T-helper 9 cell (primary cell): ENCODE measurements around the gene AGBL3.

Experiments
- DNase-seq: peaks from one replicate; pipeline ENCODE4 v3.0.0-alpha.2; 2020

AGBL3 gene

DNA sequence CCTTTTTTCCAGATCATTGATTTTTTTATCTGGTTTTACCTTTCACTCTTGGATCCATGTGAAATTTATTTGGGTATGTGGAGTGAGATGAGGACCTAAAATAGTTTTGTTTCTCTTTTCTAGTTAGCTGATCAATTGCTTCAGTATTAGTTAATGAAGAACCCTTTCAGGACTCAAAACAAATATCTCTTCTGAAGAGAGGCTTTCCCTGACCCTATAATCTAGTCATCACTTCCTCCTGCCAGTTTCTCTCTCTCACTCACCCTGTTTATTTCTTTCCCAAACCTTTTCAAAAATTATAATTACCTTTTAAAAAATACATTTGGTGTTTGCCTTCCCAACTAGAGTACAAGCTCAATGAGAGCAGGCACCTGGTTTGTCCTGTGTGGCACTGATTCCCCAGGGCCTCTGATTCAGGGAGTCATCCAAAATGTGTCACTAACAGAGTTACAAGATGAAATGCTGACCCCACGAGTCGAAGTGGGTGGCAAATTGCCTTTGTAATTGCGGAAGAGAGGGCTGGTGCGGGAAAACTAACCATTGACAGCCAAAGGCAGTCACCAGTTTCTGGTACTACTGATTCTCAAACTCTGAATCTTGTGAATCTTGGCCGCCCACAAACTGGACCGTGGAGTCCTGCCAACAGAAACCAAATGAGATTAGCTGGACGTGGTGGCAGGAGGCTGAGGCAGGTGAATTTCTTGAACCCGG is 163.9 kb downstream of the AGBL3 start:
- no peak for DNase-seq

DNA sequence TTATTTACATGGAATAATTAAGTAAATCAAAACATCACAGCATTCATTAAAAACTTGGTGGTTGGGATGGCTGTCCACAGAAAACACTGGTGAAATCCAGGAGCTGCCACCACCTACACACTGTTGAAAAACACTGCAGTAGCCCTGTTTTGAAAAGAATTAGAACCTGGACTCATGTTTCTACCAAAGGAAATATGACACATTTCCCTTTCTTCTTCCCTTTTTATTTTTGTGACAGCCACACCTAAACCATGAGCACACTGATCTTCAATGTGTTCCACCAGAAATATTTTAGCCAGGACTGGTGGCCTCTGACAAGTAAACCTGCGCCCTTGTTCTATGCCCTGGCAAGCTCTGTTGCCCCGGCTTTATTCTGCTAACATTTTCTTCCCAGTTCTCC is 164.8 kb downstream of the AGBL3 start:
- DNase-seq = no peak

DNA sequence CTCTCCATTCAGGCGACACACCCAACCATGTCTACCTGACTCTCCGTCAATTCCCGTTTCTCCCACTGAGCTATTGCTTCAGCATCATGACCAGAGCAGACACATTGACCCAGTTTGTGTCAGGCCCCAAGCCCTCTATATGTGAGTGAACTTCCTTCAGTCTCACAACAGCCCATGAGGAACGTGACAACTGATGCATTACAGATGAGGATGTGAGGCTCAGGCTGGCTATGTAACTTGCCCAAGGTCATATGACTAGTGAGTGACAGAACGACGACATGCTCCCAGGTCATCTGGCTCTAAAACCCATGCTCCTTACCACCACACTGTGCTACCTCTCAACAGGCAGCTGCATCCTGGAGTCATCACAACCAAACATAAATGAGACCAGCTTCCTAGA is 165.2 kb downstream of the AGBL3 start:
- DNase-seq = no peak

DNA sequence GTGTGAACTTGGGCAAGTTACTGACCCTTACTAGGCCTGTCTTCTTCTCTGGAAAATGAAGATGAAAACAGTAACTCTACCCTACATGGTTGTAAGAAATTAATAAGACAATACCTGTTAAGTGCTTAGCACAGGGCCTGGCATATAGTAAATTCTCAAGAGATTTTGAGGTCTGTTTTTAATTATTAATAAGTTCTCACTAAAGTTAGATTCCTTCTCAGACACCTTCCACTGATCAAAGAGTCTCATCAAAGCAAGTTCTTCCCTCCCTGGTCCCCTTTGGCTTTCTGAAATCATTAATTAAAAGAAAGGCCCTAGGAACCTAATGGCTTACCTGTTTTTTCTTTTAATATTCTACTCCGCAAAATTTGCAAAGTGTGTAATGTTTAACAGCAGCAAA is 166.1 kb downstream of the AGBL3 start:
- DNase-seq = no peak

DNA sequence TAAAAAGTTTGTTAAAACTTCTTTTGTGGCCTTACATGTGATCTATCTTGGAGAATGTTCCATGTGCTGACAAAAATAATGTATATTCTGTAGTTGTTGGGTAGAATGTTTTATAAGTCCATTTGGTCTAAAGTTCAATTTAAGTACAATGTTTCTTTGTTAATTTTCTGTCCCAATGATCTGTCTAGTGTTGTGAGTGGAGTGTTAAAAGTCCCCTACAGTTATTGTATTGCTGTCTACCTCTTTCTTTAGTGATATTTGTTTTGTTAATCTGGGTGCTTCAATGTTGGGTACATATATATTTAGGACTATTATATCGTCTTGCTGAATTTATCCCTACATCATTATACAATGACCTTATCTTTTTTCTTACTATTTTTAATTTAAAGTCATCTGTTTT is 168.4 kb downstream of the AGBL3 start:
- DNase-seq = no peak

- DNase-seq = no peak
Observed at GRCh38 chr7:135156290-135156689, 170.0 kb downstream of the AGBL3 start.

GRCh38 chr7:135158141-135158655 is 171.9 kb downstream of the AGBL3 start:
- no peak for DNase-seq

- DNase-seq = no peak
Observed at GRCh38 chr7:135158874-135159273, 172.6 kb downstream of the AGBL3 start.

DNA sequence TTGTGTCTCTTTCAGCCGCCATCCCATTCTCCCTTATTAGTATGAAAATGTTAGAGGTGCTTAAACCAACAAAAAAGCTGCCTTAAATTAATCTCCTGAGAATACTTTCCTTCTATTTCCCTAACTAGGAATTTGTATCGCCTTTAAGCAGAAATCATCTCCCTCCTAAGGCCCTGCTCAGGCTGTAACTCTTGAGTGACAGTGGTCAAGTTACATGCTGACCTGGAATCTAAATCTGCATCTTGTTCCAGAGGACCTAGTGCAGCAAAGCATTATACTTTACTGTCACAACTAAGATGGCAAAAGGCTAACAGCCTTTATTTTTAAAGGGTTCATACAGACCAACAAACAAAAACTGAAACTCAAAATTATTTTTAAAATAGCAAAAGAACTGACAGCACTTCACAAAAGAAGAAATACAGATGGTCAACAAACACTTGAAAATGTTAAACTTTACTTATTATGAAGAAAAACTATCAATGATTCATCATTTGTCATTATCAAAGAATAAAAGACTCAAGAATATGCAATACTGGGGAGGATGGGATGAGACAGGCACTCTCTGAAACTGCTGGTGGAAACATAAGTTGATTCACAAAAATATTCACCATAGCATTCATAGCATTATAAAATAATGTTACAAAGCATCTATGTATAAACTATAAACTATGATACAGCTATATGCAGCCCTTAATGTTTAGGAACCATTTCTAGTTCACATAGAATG is 173.2 kb downstream of the AGBL3 start:
- no peak for DNase-seq

DNA sequence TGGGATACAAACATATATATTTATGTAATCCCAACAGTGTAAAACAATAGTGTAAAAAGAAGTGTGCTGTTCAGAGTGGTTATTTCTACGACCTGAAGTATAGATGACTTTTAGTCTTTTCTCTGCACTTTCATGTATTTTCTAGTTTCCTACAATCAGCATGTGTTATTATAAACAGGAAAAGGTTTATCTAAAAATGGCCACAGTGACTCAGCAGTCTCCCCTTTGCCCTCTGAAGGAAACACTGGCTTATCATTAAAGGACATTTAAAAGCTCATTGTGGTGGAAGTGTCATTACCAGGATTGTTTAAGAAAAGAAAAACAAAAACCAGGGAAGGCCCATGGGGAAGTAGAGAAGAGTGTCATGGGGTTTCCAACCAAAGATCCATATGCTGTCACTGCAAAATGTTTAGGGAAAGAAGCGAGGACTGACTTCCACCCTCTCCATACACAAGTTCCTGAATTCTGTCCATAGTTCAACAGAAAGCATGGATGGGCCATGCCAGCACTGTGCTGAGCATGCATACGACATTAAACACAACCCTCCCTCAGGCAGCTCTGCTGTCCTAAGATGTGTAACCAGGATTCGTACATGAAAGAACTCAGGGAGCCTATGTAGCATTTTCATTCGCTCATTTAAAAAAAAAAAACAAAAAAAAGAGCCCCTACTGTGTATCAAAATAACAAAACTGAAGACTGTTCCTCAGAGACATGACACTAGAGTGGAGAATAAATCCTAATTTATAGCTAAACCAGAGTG is 174.0 kb downstream of the AGBL3 start:
- DNase-seq = no peak

DNA sequence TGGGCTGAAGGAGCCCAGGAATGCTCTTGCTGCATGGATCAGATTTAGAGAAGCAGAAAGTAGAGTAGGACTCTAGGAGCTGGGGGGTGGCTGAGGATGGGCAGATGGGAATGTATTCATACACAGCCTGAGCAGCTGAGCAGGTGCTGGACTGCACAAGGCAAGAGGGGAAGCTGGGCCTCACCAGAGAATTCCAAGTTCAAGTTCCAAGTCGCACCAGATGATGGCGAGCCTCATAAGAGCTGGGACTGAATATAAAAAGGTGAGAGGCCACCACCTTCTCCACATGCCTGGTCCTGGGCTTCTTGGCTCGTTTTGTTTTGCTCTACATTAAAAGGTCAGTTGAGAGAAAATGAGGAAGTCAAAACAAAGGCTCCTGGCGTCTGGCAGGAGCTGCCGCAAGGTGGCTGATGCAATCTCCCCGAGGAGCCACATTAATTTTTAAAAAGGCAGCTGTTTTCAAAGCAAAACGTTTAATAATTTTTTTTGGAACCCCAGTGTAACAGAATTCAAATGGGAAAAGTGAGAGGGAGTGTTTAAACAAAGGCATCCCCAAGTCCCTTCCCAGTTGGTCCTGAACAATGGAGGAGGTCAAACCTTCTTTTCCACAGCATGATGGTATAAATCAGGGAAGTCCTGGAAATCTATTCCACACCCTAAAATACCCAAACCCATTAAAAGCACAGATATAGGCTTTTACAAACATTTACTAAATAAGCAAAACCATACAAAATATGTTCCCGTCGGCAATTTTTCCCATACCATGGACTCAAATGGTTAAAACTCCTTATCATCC is 174.7 kb downstream of the AGBL3 start:
- DNase-seq = no peak

GRCh38 chr7:135161669-135162068 is 175.4 kb downstream of the AGBL3 start:
- no peak for DNase-seq

- DNase-seq = no peak
Observed at GRCh38 chr7:135162382-135163001, 176.2 kb downstream of the AGBL3 start.

DNA sequence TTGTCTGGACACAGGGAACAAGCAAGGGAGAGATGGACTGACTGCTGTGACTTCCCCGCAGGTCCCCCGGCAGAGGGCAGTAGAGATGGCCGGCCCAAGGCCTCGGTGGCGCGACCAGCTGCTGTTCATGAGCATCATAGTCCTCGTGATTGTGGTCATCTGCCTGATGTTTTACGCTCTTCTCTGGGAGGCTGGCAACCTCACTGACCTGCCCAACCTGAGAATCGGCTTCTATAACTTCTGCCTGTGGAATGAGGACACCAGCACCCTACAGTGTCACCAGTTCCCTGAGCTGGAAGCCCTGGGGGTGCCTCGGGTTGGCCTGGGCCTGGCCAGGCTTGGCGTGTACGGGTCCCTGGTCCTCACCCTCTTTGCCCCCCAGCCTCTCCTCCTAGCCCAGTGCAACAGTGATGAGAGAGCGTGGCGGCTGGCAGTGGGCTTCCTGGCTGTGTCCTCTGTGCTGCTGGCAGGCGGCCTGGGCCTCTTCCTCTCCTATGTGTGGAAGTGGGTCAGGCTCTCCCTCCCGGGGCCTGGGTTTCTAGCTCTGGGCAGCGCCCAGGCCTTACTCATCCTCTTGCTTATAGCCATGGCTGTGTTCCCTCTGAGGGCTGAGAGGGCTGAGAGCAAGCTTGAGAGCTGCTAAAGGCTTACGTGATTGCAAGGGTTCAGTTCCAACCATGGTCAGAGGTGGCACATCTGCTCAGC is 178.2 kb downstream of the AGBL3 start:
- DNase-seq = no peak

- DNase-seq = no peak
Observed at GRCh38 chr7:135165862-135166261, 179.6 kb downstream of the AGBL3 start.

DNA sequence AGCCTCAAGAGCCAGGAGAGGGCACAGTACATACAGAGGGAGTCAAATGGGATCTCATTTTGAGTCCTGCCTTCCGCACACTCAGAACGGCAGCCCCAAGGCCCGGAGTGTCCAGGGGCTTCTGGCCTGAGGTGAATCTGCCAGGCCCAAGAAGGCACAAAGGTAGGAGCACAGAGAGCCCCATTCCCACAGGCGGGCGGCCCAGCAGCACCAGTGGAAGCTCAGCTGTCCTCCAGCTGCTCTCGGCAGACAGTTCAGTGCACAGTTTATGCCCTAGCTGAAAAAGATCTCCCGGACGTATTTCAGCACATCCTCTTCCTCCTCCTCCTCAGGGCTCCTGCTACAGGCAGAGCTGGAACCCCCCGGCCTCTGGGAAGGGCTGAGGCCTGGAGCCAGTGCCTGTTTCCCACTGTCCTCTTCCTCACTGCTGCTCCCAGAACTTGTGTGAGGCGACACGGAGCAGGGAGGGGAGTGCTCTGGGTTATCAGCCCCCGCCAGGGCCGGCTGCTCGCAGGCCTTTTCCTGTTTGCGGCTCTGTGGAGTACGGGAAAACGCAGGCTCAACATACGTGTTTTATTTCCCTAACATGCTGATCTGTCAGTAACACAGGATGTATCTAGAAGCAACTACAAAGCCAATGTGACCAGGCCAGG is 180.2 kb downstream of the AGBL3 start:
- no peak for DNase-seq

GRCh38 chr7:135167365-135167917 is 181.1 kb downstream of the AGBL3 start:
- DNase-seq = no peak

DNA sequence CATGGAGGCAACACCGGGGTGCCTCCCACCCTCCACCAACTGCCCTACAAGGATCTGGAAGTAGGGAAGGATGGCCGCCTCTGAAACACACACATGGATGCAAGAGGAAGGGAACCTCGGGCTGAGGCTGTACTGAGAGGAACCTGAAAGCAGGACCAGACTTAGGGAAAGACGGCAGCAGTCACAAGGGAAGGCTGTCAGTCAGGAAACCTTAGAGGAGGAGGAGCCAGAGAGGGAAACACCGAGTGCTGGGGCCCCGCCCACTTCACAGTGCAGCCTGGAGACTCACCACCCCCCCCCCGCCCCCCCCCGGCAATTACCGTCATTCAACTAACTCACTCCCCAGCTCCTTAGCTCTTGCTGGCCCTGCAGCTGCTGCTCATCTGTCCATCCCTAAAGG is 181.7 kb downstream of the AGBL3 start:
- DNase-seq = no peak

DNA sequence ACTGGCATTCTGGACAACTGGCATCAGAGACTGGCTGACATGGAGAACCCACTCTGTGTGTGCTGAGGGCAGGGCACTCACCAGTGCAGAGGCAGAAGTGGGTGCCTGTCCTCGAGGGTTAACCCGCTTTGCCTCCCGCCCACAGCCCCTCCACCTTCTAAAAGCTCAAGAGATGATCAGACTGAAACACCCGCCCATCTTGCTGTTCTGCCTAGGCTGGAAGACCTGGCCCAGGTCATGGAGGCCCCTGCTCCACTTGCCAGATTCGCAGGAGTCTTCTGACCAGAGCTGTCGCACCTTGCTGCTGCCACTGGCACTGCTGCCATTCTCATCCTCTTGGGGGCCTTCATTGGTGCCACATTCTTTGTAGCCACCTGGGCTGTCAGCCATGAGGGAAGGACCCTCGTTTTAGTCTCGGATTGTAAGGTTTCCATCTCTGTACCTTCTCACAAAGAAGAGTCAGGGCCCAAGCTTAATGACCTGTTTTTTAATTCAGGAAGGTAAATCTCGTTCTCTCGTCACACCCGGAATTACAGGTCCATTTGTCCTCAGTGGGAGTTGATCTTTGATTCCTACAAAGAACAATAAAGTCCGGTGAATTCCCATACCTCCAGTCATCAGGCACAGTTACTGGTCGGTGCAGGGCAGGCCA is 182.3 kb downstream of the AGBL3 start:
- no peak for DNase-seq
